Uterus (tissue), 4 donors: Measurements from ENCODE around the gene SMC3. TPM values are rescaled to one million over a fixed set of nuclear protein-coding genes. Genes with fewer than 3 reads are reported as not detected.

Experiments
- DNase-seq, 2 donors: peaks; one replicate each; pipeline ENCODE4 v3.0.0-alpha.2; 2019 to 2020
- H3K27ac ChIP-seq, 2 donors: fragments of 200-600 bp; sonication (generic); 1 replicate in 1 of 2; 2 replicates in 1 of 2; pipeline ENCODE4 v1.5.1; 2016 to 2018
- H3K27me3 ChIP-seq, 2 donors: fragments of 200-600 bp; sonication (generic); one replicate each; pipeline ENCODE4 v1.5.1; 2018 to 2019; ENCODE audit warnings: control low read depth in 1 of 2
- H3K36me3 ChIP-seq, 2 donors: fragments of 200-600 bp; sonication (generic); one replicate each; pipeline ENCODE4 v1.5.1; 2019; ENCODE audit warnings: control low read depth in 1 of 2
- H3K4me1 ChIP-seq, 2 donors: fragments of 200-600 bp; sonication (generic); one replicate each; pipeline ENCODE4 v1.5.1; 2018 to 2019; ENCODE audit warnings: control low read depth in 1 of 2
- H3K4me3 ChIP-seq, 2 donors: fragments of 200-600 bp; sonication (generic); 1 replicate in 1 of 2; 2 replicates in 1 of 2; pipeline ENCODE4 v1.5.1; 2018 to 2019; ENCODE audit warnings: mild to moderate bottlenecking in 1 of 2
- H3K9me3 ChIP-seq, 2 donors: fragments of 200-600 bp; sonication (generic); one replicate each; pipeline ENCODE4 v1.5.1; 2019; ENCODE audit warnings: control low read depth in 1 of 2
- POLR2A ChIP-seq, 2 donors: fragments of 450-650 bp; IDR thresholded peaks; one replicate each; pipeline ENCODE4 v1.6.1; 2016; ENCODE audit warnings: antibody characterized with exemption in 2 of 2, mild to moderate bottlenecking in 1 of 2, moderate library complexity in 1 of 2
- intact Hi-C: fragments of 100-400 bp; cut with DNase I; formaldehyde crosslinking; loops from one replicate; pipeline ENCODE4 v1.15.1; 2023; ENCODE audit warnings: low total_unique reads
- total RNA-seq, 4 donors: library from RNA; depleted of rRNA in 3 of 4; stranded (reverse); fragments of >200 nt in 3 of 4; gene quantifications; one replicate each; pipeline versions ENCODE4 v1.1.0 to v1.2.4, GENCODE V29; 2014 to 2023
- TF ChIP-seq, protein P1 (sequence below), 4 experiments: fragments of 200-600 bp in 2 of 4; fragments of 450-650 bp in 2 of 4; sonication (generic) in 2 of 4; IDR thresholded peaks; one replicate each; pipeline ENCODE4 v1.5.1; 2016 to 2019; ENCODE audit warnings: antibody characterized with exemption in 4 of 4, mild to moderate bottlenecking in 2 of 4, moderate library complexity in 1 of 4
- donor health status: DM: yes; HTN: yes; CAD: no.

SMC3 gene
- total RNA-seq, 4 donors from 2014 or later = 12.4 to 45.3 (median 39.3) TPM

DNA sequence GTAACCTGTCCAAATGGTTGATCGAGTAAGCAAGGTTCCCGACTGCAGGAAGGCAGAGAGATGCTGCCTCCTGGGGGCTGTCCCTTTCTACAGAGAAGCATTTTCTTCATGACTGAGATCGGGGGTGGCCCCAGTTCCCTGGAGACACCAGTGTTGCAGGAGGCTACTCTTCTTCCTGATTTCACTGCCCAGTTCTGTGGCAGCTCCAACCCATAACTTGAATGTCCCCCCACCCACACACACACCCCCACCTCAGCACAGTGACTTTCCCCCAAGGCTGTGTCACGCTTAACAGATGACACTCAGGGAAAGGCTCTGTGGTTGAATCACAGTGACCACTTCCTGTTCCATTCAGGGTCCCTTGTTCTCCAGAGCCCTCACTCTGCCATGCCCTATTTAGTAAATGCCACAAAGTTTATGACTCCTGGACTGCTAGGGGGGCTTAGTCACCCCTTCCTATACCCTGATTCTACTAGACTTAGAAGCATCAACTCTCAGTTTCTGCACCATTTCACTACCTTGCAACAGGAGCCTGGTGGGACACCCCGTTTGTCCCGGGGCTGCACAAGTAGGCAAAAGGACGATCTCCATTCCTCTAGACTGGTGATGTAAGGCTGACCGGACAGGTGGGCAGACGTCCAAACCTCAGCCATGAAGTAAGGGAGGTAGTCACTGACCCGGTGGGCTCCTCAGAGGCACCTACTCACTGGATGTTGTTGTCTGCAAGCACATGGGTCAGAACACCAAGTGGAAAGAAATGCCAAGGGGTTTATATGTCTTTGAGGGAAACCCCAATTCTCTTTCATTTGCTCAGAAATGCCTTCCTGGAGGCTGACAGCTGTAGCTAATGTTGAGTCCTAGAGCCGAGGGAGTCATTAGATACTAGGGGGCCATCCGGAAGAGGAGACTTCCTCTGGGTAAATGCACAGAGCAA is 31.3 kb upstream of the SMC3 start:
- TF ChIP-seq, protein P1, sequence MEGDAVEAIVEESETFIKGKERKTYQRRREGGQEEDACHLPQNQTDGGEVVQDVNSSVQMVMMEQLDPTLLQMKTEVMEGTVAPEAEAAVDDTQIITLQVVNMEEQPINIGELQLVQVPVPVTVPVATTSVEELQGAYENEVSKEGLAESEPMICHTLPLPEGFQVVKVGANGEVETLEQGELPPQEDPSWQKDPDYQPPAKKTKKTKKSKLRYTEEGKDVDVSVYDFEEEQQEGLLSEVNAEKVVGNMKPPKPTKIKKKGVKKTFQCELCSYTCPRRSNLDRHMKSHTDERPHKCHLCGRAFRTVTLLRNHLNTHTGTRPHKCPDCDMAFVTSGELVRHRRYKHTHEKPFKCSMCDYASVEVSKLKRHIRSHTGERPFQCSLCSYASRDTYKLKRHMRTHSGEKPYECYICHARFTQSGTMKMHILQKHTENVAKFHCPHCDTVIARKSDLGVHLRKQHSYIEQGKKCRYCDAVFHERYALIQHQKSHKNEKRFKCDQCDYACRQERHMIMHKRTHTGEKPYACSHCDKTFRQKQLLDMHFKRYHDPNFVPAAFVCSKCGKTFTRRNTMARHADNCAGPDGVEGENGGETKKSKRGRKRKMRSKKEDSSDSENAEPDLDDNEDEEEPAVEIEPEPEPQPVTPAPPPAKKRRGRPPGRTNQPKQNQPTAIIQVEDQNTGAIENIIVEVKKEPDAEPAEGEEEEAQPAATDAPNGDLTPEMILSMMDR (IDR thresholded peaks at IDR 0.05) = peak in 3 of 4 experiments; percentile 10 to 31 (median 16)
- TF ChIP-seq POLR2A (IDR thresholded peaks at IDR 0.05) = no peak
- peaks cover 0 to 2% of the 10 kb centered on the region in 2 donors for H3K27me3 ChIP-seq
- H3K4me3 ChIP-seq = no peak overlapping the region
- H3K36me3 ChIP-seq = no peaks in the 10 kb centered on the region
- H3K9me3 ChIP-seq = no peaks in the 10 kb centered on the region
- DNase-seq = no peak
- intact Hi-C loops = no loop called here
- H3K4me1 ChIP-seq = no peaks in the 10 kb centered on the region
- no peak overlapping the region for H3K27ac ChIP-seq

DNA sequence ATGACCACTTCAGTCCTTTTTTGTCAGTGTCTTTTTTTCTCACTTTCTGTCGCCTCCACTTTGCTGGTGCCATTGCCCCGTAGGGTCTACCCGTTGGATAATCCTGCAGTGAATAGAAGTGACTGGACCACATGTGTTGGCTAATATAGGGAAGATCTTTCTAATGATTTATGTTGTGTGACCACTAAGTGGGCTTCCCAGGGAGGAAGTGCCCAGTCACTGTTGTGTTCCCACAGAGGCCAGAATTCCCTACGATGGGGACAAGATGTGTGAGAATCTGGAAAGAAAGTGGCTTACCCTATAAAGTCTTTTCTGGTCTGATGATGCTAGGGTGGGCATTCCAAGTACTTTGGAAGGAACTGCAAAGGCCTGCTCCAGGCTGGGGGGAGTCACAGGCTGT is 28.4 kb upstream of the SMC3 start:
- H3K4me3 ChIP-seq = no peak overlapping the region
- intact Hi-C loops = no loop called here
- H3K9me3 ChIP-seq = no peaks in the 10 kb centered on the region
- no peak for DNase-seq
- no peak for TF ChIP-seq POLR2A (IDR thresholded peaks at IDR 0.05)
- TF ChIP-seq, protein P1 (IDR thresholded peaks at IDR 0.05) = no peak
- no peaks in the 10 kb centered on the region for H3K27me3 ChIP-seq
- no peaks in the 10 kb centered on the region for H3K4me1 ChIP-seq
- H3K36me3 ChIP-seq = no peaks in the 10 kb centered on the region
- H3K27ac ChIP-seq = no peak overlapping the region

DNA sequence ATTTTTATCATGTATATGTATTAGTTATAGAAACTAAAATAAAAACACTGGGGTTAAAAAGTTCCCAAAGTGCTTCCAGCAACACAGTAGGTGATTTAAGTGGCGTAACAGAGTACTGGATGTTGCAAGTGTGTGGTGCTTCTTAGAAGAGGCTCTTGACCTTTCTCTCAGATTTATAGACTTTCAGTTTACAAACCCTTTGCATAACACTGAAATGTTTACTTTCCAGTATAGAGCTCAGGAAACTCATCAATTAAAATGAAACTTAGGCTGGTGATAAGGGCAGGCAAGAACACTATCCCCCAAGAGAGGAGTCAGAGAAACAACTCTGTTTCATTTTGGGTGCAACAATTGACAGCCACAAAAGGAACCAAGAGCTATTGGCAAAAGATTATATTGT is 27.5 kb upstream of the SMC3 start:
- no peaks in the 10 kb centered on the region for H3K36me3 ChIP-seq
- H3K4me1 ChIP-seq = no peaks in the 10 kb centered on the region
- no peak overlapping the region for H3K4me3 ChIP-seq
- H3K9me3 ChIP-seq = no peaks in the 10 kb centered on the region
- H3K27ac ChIP-seq = no peak overlapping the region
- intact Hi-C loops = loop anchor here (10.0 kb wide), 1 partner anchor 225 kb away; no protein-coding TSS in a partner anchor
- no peak for DNase-seq
- H3K27me3 ChIP-seq = no peaks in the 10 kb centered on the region
- TF ChIP-seq POLR2A (IDR thresholded peaks at IDR 0.05) = no peak
- TF ChIP-seq, protein P1 (IDR thresholded peaks at IDR 0.05) = no peak

DNA sequence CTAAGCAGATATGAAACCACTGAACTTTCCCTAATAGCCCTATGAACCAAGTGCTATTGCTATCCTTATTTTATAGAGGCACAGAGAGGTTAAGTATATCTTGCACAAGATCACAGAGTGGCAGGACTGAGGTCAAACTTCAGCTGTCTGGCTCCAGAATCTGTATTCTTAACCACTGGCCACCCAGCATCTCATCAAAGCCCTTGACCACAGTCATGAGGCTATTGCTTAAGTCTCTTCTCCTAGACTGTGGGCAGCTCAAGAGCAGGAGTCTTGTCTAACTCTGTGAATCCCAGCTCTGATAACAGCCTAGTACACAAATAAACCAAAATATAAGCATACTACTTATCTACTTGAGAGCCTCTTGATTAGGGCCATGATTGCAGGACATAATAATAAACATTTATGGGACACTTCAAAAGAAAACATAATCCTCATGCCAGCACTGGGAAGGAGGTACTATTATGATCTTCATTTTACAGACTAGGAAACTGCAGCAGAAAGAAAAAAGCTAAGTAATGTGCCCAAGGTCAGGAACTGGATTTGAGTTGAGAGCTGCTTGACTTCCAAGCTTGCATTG is 22.4 kb upstream of the SMC3 start:
- intact Hi-C loops = loop anchor here (10.0 kb wide), 1 partner anchor 230 kb away; no protein-coding TSS in a partner anchor
- no peaks in the 10 kb centered on the region for H3K36me3 ChIP-seq
- H3K4me1 ChIP-seq = no peaks in the 10 kb centered on the region
- no peak overlapping the region for H3K4me3 ChIP-seq
- TF ChIP-seq, protein P1 (IDR thresholded peaks at IDR 0.05) = no peak
- TF ChIP-seq POLR2A (IDR thresholded peaks at IDR 0.05) = no peak
- DNase-seq = no peak
- no peaks in the 10 kb centered on the region for H3K9me3 ChIP-seq
- no peaks in the 10 kb centered on the region for H3K27me3 ChIP-seq
- H3K27ac ChIP-seq = no peak overlapping the region

DNA sequence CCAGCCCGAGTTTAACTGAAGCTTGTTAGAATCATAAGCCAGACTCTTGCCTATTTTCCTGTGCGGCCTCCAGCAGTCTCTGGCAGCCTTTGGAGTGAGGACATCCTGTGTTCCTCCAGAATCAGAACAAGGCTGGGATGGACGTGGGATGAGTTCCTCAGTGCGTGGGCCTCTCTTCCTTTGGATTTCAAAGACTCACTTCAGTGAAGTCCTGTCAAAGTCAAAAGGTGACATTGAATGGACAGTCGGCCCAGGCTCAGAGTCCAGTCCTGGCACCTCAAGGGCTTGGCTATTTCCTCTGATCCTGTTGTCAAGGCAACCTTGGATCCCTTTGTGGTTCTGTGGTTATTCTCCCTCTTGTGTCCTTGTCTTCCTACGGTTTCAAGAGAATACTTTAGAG is 21.4 kb upstream of the SMC3 start:
- H3K27ac ChIP-seq = no peak overlapping the region
- H3K27me3 ChIP-seq = no peaks in the 10 kb centered on the region
- DNase-seq = no peak
- intact Hi-C loops = loop anchor here (10.0 kb wide), 1 partner anchor 231 kb away; no protein-coding TSS in a partner anchor
- H3K4me3 ChIP-seq = no peak overlapping the region
- H3K9me3 ChIP-seq = no peaks in the 10 kb centered on the region
- no peaks in the 10 kb centered on the region for H3K4me1 ChIP-seq
- TF ChIP-seq POLR2A (IDR thresholded peaks at IDR 0.05) = no peak
- TF ChIP-seq, protein P1 (IDR thresholded peaks at IDR 0.05) = no peak
- H3K36me3 ChIP-seq = no peaks in the 10 kb centered on the region
